Keratinocyte (primary cell): ENCODE data around the gene VSIG2. TPM values are rescaled to one million over a fixed set of nuclear protein-coding genes. Genes with fewer than 3 reads are reported as not detected.

Experiments used
- DNase-seq: peaks from one replicate; pipeline ENCODE4 v3.0.0-alpha.2; 2011; ENCODE audit warnings: low read depth, missing footprints, low spot score
- FAIRE-seq: peaks from 2 replicates; lab custom pipeline; 2011; peaks lifted over from hg19 to GRCh38; lab: Jason Lieb, UNC
- H2AFZ ChIP-seq: 2 replicates; pipeline ENCODE4 v1.6.0; 2012; ENCODE audit warnings: low read length, control low read depth, inconsistent platforms; ENCODE audit not compliant: control insufficient read depth
- H3K27ac ChIP-seq: 2 replicates; pipeline ENCODE4 v1.5.1; 2011; ENCODE audit warnings: low read length; ENCODE audit not compliant: control insufficient read depth, insufficient read depth
- H3K27me3 ChIP-seq: 3 replicates; pipeline ENCODE4 v1.6.0; 2011; ENCODE audit warnings: low read length; ENCODE audit not compliant: control insufficient read depth, insufficient read depth; ENCODE audit errors: extremely low read depth
- H3K36me3 ChIP-seq, 2 experiments: 2 replicates in 1 of 2; 3 replicates in 1 of 2; pipeline ENCODE4 v1.5.1; 2011; ENCODE audit warnings: low read length in 2 of 2, mild to moderate bottlenecking in 1 of 2; ENCODE audit not compliant: control insufficient read depth in 2 of 2, insufficient read depth in 2 of 2; ENCODE audit errors: extremely low read depth in 1 of 2
- H3K4me1 ChIP-seq: 3 replicates; pipeline ENCODE4 v1.5.1; 2011; ENCODE audit warnings: low read length; ENCODE audit not compliant: control insufficient read depth, insufficient read depth; ENCODE audit errors: extremely low read depth
- H3K4me2 ChIP-seq: 3 replicates; pipeline ENCODE4 v1.6.0; 2011; ENCODE audit warnings: low read depth, low read length; ENCODE audit not compliant: control insufficient read depth, insufficient read depth; ENCODE audit errors: extremely low read depth
- H3K4me3 ChIP-seq, 3 experiments: fragments of 200-600 bp in 1 of 3; sonication (generic) in 1 of 3; 2 replicates in 2 of 3; 3 replicates in 1 of 3; pipeline ENCODE4 v1.5.1; 2011 to 2016; ENCODE audit warnings: low read length in 3 of 3, mild to moderate bottlenecking in 3 of 3, control low read depth in 2 of 3, inconsistent platforms in 1 of 3, low read depth in 1 of 3, mixed read lengths in 1 of 3, mixed run types in 1 of 3, moderate library complexity in 1 of 3; ENCODE audit not compliant: control insufficient read depth in 2 of 3, insufficient read depth in 2 of 3; ENCODE audit errors: extremely low read depth in 1 of 3
- H3K79me2 ChIP-seq: 2 replicates; pipeline ENCODE4 v1.6.0; 2012; ENCODE audit warnings: low read length; ENCODE audit not compliant: control insufficient read depth, insufficient read depth
- H3K9ac ChIP-seq: 3 replicates; pipeline ENCODE4 v1.6.0; 2011; ENCODE audit warnings: low read length; ENCODE audit not compliant: control insufficient read depth, insufficient read depth; ENCODE audit errors: extremely low read depth
- H3K9me1 ChIP-seq: 3 replicates; pipeline ENCODE4 v1.6.0; 2011; ENCODE audit warnings: low read length; ENCODE audit not compliant: control insufficient read depth, insufficient read depth; ENCODE audit errors: extremely low read depth
- H3K9me3 ChIP-seq: 2 replicates; pipeline ENCODE4 v1.5.1; 2012; ENCODE audit warnings: low read depth, low read length; ENCODE audit not compliant: control insufficient read depth
- H4K20me1 ChIP-seq: 3 replicates; pipeline ENCODE4 v1.6.0; 2011; ENCODE audit warnings: low read length; ENCODE audit not compliant: control insufficient read depth, insufficient read depth; ENCODE audit errors: extremely low read depth
- CTCF ChIP-seq, 3 experiments: IDR thresholded peaks in 1 of 3; conservative IDR thresholded peaks in 1 of 3; optimal IDR thresholded peaks in 1 of 3; 2 replicates in 2 of 3; 3 replicates in 1 of 3; pipeline versions ENCODE3 to v1.5.1; 2011; ENCODE audit warnings: low read length in 3 of 3, mild to moderate bottlenecking in 3 of 3, moderate library complexity in 2 of 3, control low read depth in 1 of 3, inconsistent platforms in 1 of 3; ENCODE audit not compliant: insufficient read depth in 2 of 3; ENCODE audit errors: extremely low read depth in 1 of 3
- EZH2 ChIP-seq: IDR thresholded peaks from one replicate; pipeline ENCODE4 v1.6.1; 2012; ENCODE audit warnings: inconsistent platforms, mild to moderate bottlenecking, low read length, moderate library complexity
- dilution Hi-C: fragments of 300-500 bp; cut with MboI; formaldehyde crosslinking; loops from one replicate; pipeline ENCODE4 v1.7.0; 2020; ENCODE audit warnings: low sequenced_read_pairs; ENCODE audit not compliant: extremely low pct_ligation_motif_present
- polyA plus RNA-seq, 5 experiments: library from polyadenylated mRNA; depleted of rRNA in 3 of 5; stranded (reverse) in 3 of 5; stranded (forward) in 1 of 5; unstranded in 1 of 5; fragments of >200 nt; gene quantifications; 1 replicate in 1 of 5; 2 replicates in 3 of 5; 3 replicates in 1 of 5; pipeline versions ENCODE4 v1.2.1 to v1.2.3, GENCODE V29; 2011 to 2012; ENCODE audit warnings: missing spikeins in 2 of 5, low read depth in 1 of 5, low replicate concordance in 1 of 5

Gene VSIG2
- polyA plus RNA-seq, 1 donor (not counting 4 experiments of a cell fraction or from before 2014, with no cell fraction given): not detected

- Histone ChIP-seq H2AFZ (peak within 1 kb of the TSS; percentile 69), H3K4me2 (peak within 1 kb of the TSS; percentile 85), H3K4me3 (peak within 1 kb of the TSS; percentile 25 to 71 (median 65)), H3K4me1 (peaks cover 7% of the 10 kb centered on the region), H3K27ac (no peak within 1 kb of the TSS), H3K36me3 (no peaks in the 10 kb centered on the region), H3K9ac (peak within 1 kb of the TSS; percentile 24), H3K9me1 (no peaks in the 10 kb centered on the region), H3K27me3 (peaks cover 59% of the 10 kb centered on the region), H3K9me3 (no peaks in the 10 kb centered on the region), H3K79me2 (no peaks in the 10 kb centered on the region), H4K20me1 (no peaks in the 10 kb centered on the region)
- TF ChIP-seq CTCF (optimal IDR thresholded peaks at IDR 0.05 in 1 of 3, IDR thresholded peaks at IDR 0.05 in 1 of 3, conservative IDR thresholded peaks at IDR 0.05 in 1 of 3; ENCODE audit: extremely low read depth in 1 of 3, insufficient read depth in 2 of 3, low read length in 3 of 3) (no peak), EZH2 (peak; percentile 76)
- DNase-seq: peak; percentile 23
- dilution Hi-C loops: no loop called here
- FAIRE-seq: peak; percentile 48
Observed at GRCh38 chr11:124739479-124740276, 12.4 kb downstream of the VSIG2 start, which contains the start of gene NRGN. TSS of gene NRGN (plus strand) at chr11:124739942. CDS start at chr11:124740085, 143 bp downstream.

GRCh38 chr11:124738713-124739478 lies 13.2 kb downstream of the VSIG2 start:
- Histone ChIP-seq H2AFZ (peak overlapping the region; percentile 69), H3K27ac (no peak overlapping the region), H3K4me1 (peaks cover 7% of the 10 kb centered on the region), H3K36me3 (no peaks in the 10 kb centered on the region), H3K4me2 (peak overlapping the region; percentile 85), H3K4me3 (peak overlapping the region in 2 of 3 experiments; percentile 65 to 71), H3K9me3 (no peaks in the 10 kb centered on the region), H4K20me1 (no peaks in the 10 kb centered on the region), H3K79me2 (no peaks in the 10 kb centered on the region), H3K9me1 (no peaks in the 10 kb centered on the region), H3K27me3 (peaks cover 55% of the 10 kb centered on the region), H3K9ac (no peak overlapping the region)
- dilution Hi-C loops: no loop called here
- FAIRE-seq (no peak), DNase-seq (no peak)
- TF ChIP-seq EZH2 (no peak), CTCF (optimal IDR thresholded peaks at IDR 0.05 in 1 of 3, IDR thresholded peaks at IDR 0.05 in 1 of 3, conservative IDR thresholded peaks at IDR 0.05 in 1 of 3; ENCODE audit: extremely low read depth in 1 of 3, insufficient read depth in 2 of 3, low read length in 3 of 3) (no peak)
